ENCODE data around the gene SIK2. TPM values are rescaled to one million over a fixed set of nuclear protein-coding genes. Genes with fewer than 3 reads are reported as not detected.

The SIK2 gene
- total RNA-seq, 4 donors from 2014 or later: 6.6 to 19.1 (median 16.2) TPM

- in situ Hi-C loops (cut with MboI; ENCODE audit: low pct_ligation_motif_present in 1 of 4, low pct_unique_long_range_greater_than_20kb in 1 of 4, low sequenced_read_pairs in 3 of 4): loop anchor here in 2 of 4 donors (10.0 kb wide), 2 partner anchors 72 to 178 kb away; no protein-coding TSS in a partner anchor
- 93 to 100% methylated on average over 2 of the region's 2 CpGs for WGBS, 2 donors (ENCODE audit: low coverage in 1 of 2)
- no peaks in the 10 kb centered on the region for H3K36me3 ChIP-seq
- H3K27me3 ChIP-seq: no peaks in the 10 kb centered on the region
- no peaks in the 10 kb centered on the region for H3K9me3 ChIP-seq
- no peak for TF ChIP-seq EP300 (IDR thresholded peaks at IDR 0.05; ENCODE audit: low read depth)
- TF ChIP-seq POLR2A (IDR thresholded peaks at IDR 0.05): no peak
- no peak for TF ChIP-seq CTCF (IDR thresholded peaks at IDR 0.05)
- TF ChIP-seq POLR2AphosphoS5 (IDR thresholded peaks at IDR 0.05): no peak
- no peak overlapping the region for H3K4me3 ChIP-seq
- no peak for DNase-seq
- H3K27ac ChIP-seq: no peak overlapping the region
- H3K4me1 ChIP-seq: peaks cover 0 to 12% (median 0%) of the 10 kb centered on the region in 4 donors
- intact Hi-C loops (cut with DNase I; ENCODE audit: low total_unique reads): no loop called here
Measured at GRCh38 chr11:111772535-111772934, 170.3 kb downstream of the SIK2 start.

GRCh38 chr11:111774955-111775710 is 172.9 kb downstream of the SIK2 start:
- TF ChIP-seq EP300 (IDR thresholded peaks at IDR 0.05; ENCODE audit: low read depth) (no peak), POLR2AphosphoS5 (IDR thresholded peaks at IDR 0.05) (no peak), POLR2A (IDR thresholded peaks at IDR 0.05) (no peak), CTCF (IDR thresholded peaks at IDR 0.05) (no peak)
- peaks cover 0 to 14% (median 0%) of the 10 kb centered on the region in 4 donors for H3K4me1 ChIP-seq
- H3K27me3 ChIP-seq: no peaks in the 10 kb centered on the region
- no peak overlapping the region for H3K4me3 ChIP-seq
- H3K36me3 ChIP-seq: no peaks in the 10 kb centered on the region
- WGBS, 2 donors (ENCODE audit: low coverage in 1 of 2): 69 to 93% methylated on average over 2 to 6 of the region's 6 CpGs
- intact Hi-C loops (cut with DNase I; ENCODE audit: low total_unique reads): no loop called here
- peak; percentile 14 for DNase-seq
- in situ Hi-C loops (cut with MboI; ENCODE audit: low pct_ligation_motif_present in 1 of 4, low pct_unique_long_range_greater_than_20kb in 1 of 4, low sequenced_read_pairs in 3 of 4): loop anchor here in 3 of 4 donors (5.0 to 10.0 kb wide), 3 partner anchors 70 to 180 kb away; partner anchors contain the start of gene SIK2 (in 1 of the 3)
- H3K27ac ChIP-seq: peak overlapping the region in 1 of 4 donors; percentile 17
- H3K9me3 ChIP-seq: no peaks in the 10 kb centered on the region

DNA sequence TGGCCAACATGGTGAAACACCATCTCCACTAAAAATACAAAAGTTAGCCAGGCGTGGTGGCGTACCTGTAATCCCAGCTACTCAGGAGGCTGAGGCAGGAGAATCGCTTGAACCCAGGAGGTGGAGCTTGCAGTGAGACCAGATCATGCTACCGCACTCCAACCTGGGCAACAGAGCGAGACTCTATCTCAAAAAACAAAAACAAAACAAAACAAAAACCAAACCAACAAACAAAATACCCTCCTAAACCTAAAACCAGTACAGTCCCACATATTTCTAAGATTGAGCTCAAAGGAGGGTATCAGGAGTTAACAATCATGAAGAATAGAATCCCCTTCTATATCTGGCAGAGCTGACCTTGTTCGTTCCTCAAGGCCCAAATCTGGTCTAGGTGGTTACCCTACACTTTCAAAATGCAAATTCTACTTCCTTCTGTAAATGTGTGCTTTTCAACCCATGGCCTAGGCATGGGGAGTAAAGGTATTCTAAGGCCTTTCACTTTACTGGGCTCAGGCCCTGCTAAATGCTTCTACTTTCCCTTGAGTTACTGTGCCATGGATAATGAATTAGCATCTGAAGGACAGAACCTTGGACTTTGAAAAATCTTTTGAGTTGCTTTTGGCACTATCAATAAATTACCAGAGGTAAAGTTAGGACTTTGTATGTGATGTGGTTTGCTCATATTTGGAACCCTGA is 174.3 kb downstream of the SIK2 start:
- 77 to 94% methylated on average over 5 to 6 of the region's 6 CpGs for WGBS, 2 donors (ENCODE audit: low coverage in 1 of 2)
- no peaks in the 10 kb centered on the region for H3K36me3 ChIP-seq
- peak overlapping the region in 1 of 4 donors; percentile 1 for H3K27ac ChIP-seq
- in situ Hi-C loops (cut with MboI; ENCODE audit: low pct_ligation_motif_present in 1 of 4, low pct_unique_long_range_greater_than_20kb in 1 of 4, low sequenced_read_pairs in 3 of 4): loop anchor here in 3 of 4 donors (5.0 to 10.0 kb wide), 3 partner anchors 68 to 182 kb away; partner anchors contain the start of gene SIK2 (in 1 of the 3)
- H3K27me3 ChIP-seq: no peaks in the 10 kb centered on the region
- peaks cover 0 to 14% (median 3%) of the 10 kb centered on the region in 4 donors for H3K4me1 ChIP-seq
- H3K4me3 ChIP-seq: no peak overlapping the region
- intact Hi-C loops (cut with DNase I; ENCODE audit: low total_unique reads): loop anchor here (2.0 kb wide), 1 partner anchor 176 kb away; no protein-coding TSS in a partner anchor
- TF ChIP-seq POLR2A (IDR thresholded peaks at IDR 0.05) (no peak), EP300 (IDR thresholded peaks at IDR 0.05; ENCODE audit: low read depth) (no peak), CTCF (IDR thresholded peaks at IDR 0.05) (no peak), POLR2AphosphoS5 (IDR thresholded peaks at IDR 0.05) (no peak)
- no peaks in the 10 kb centered on the region for H3K9me3 ChIP-seq
- no peak for DNase-seq
